ENCODE results near the gene UBR4.

UBR4 gene

GRCh38 chr1:19137158-19137557 lies 72.9 kb downstream of the UBR4 start:
- no peak for DNase-seq

- no peak for DNase-seq
Observed at GRCh38 chr1:19133360-19133759, 76.7 kb downstream of the UBR4 start.

- no peak for DNase-seq
Observed at GRCh38 chr1:19130468-19130867, 79.6 kb downstream of the UBR4 start.

- no peak for DNase-seq
Observed at GRCh38 chr1:19128968-19129514, 81.0 kb downstream of the UBR4 start.

- no peak for DNase-seq
Observed at GRCh38 chr1:19124273-19124672, 85.8 kb downstream of the UBR4 start.

GRCh38 chr1:19123837-19124236 lies 86.2 kb downstream of the UBR4 start:
- no peak for DNase-seq

GRCh38 chr1:19122668-19123067 lies 87.4 kb downstream of the UBR4 start:
- DNase-seq = no peak

- DNase-seq = no peak
Observed at GRCh38 chr1:19121192-19121591, 88.9 kb downstream of the UBR4 start.

GRCh38 chr1:19120070-19120469 lies 90.0 kb downstream of the UBR4 start:
- no peak for DNase-seq

- no peak for DNase-seq
Observed at GRCh38 chr1:19115082-19115808, 94.8 kb downstream of the UBR4 start.

- DNase-seq = no peak
Observed at GRCh38 chr1:19113697-19114092, 96.4 kb downstream of the UBR4 start.

- DNase-seq = no peak
Observed at GRCh38 chr1:19112891-19113696, 97.0 kb downstream of the UBR4 start.

- no peak for DNase-seq
Observed at GRCh38 chr1:19110257-19110927, 99.7 kb downstream of the UBR4 start.

- DNase-seq = no peak
Observed at GRCh38 chr1:19109545-19109944, 100.5 kb downstream of the UBR4 start.

GRCh38 chr1:19101244-19101643 lies 108.8 kb downstream of the UBR4 start:
- DNase-seq = no peak

GRCh38 chr1:19100028-19100427 lies 110.0 kb downstream of the UBR4 start:
- DNase-seq = no peak

- no peak for DNase-seq
Observed at GRCh38 chr1:19096990-19097389, 113.1 kb downstream of the UBR4 start.

GRCh38 chr1:19096036-19096833 lies 113.8 kb downstream of the UBR4 start:
- DNase-seq = no peak

GRCh38 chr1:19091196-19091953 lies 118.7 kb downstream of the UBR4 start:
- DNase-seq = no peak

GRCh38 chr1:19089524-19089923 lies 120.5 kb downstream of the UBR4 start:
- no peak for DNase-seq

- DNase-seq = no peak
Observed at GRCh38 chr1:19088717-19089442, 121.2 kb downstream of the UBR4 start.

Data from NCI-H2171 (cell line).